Measurements from ENCODE around the gene CEP57L1. TPM values are rescaled to one million over a fixed set of nuclear protein-coding genes. Genes with fewer than 3 reads are reported as not detected.

The CEP57L1 gene
- total and polyA plus RNA-seq, 4 donors, result 3.8 to 22.1 (median 10.2) TPM

GRCh38 chr6:109060571-109060970 lies 34.7 kb upstream of the CEP57L1 start (continued):
- TF ChIP-seq FOXA1 (IDR thresholded peaks at IDR 0.05) (no peak), MAX (IDR thresholded peaks at IDR 0.05) (no peak), HNF4G (IDR thresholded peaks at IDR 0.05) (no peak), YY1 (IDR thresholded peaks at IDR 0.05) (no peak), ATF3 (IDR thresholded peaks at IDR 0.05) (no peak), TAF1 (conservative IDR thresholded peaks at IDR 0.05) (no peak), FOXA2 (IDR thresholded peaks at IDR 0.05) (no peak)

GRCh38 chr6:109062216-109062615 lies 33.1 kb upstream of the CEP57L1 start:
- Histone ChIP-seq H3K9me3 (ENCODE audit: control insufficient read depth in 4 of 4, low read length in 3 of 4) (no peaks in the 10 kb centered on the region), H3K36me3 (ENCODE audit: control insufficient read depth in 4 of 4, insufficient read depth in 3 of 4, low read depth in 1 of 4, low read length in 3 of 4) (no peaks in the 10 kb centered on the region), H3K27me3 (ENCODE audit: control insufficient read depth in 4 of 4, insufficient read depth in 4 of 4, low read length in 3 of 4) (no peaks in the 10 kb centered on the region), H3K9ac (ENCODE audit: low read depth in 1 of 2, low read length in 2 of 2) (no peak overlapping the region), H3K27ac (ENCODE audit: low read depth in 1 of 2, low read length in 2 of 2) (no peak overlapping the region), H3K4me1 (ENCODE audit: control insufficient read depth in 4 of 4, insufficient read depth in 4 of 4, low read length in 3 of 4) (peaks cover 3 to 15% (median 7%) of the 10 kb centered on the region in 4 donors), H3K4me3 (ENCODE audit: low read depth in 1 of 3, low read length in 3 of 3) (no peak overlapping the region)
- TF ChIP-seq RXRA (IDR thresholded peaks at IDR 0.05) (no peak), HNF4G (IDR thresholded peaks at IDR 0.05) (no peak), NR2F2 (IDR thresholded peaks at IDR 0.05) (no peak), JUND (IDR thresholded peaks at IDR 0.05) (no peak), YY1 (IDR thresholded peaks at IDR 0.05) (no peak), RAD21 (IDR thresholded peaks at IDR 0.05) (no peak), MAX (IDR thresholded peaks at IDR 0.05) (no peak), SP1 (IDR thresholded peaks at IDR 0.05) (no peak), ZBTB33 (IDR thresholded peaks at IDR 0.05) (no peak), REST (IDR thresholded peaks at IDR 0.05) (no peak), TAF1 (conservative IDR thresholded peaks at IDR 0.05) (no peak), EGR1 (IDR thresholded peaks at IDR 0.05; ENCODE audit: low read depth in 2 of 2) (no peak), FOXA1 (IDR thresholded peaks at IDR 0.05) (no peak), ATF3 (IDR thresholded peaks at IDR 0.05) (no peak), FOXA2 (IDR thresholded peaks at IDR 0.05) (no peak), CTCF (IDR thresholded peaks at IDR 0.05; ENCODE audit: low read depth, low read length, missing input control) (no peak), GABPA (IDR thresholded peaks at IDR 0.05 in 1 of 2, conservative IDR thresholded peaks at IDR 0.05 in 1 of 2) (no peak), HNF4A (conservative IDR thresholded peaks at IDR 0.05) (no peak)
- no peak for DNase-seq (ENCODE audit: low spot score)
- 91% methylated on average over 5 of the region's 5 CpGs for WGBS

Data from liver (tissue), 9 donors.